GM19025 (cell line): Measurements from ENCODE around the gene PLA2R1.
"Not testable (repeated sequence)": the region's sequence is repeated elsewhere in the genome, so short reads cannot be mapped to it uniquely, and the experiment has no call there.

Experiments
- ATAC-seq: cut with Tn5 transposase; IDR thresholded peaks from one replicate; pipeline ENCODE4 v1.9.1; 2021; ENCODE audit warnings: mild to moderate bottlenecking, low read depth, moderate library complexity; ENCODE audit not compliant: unreplicated experiment

The PLA2R1 gene

DNA sequence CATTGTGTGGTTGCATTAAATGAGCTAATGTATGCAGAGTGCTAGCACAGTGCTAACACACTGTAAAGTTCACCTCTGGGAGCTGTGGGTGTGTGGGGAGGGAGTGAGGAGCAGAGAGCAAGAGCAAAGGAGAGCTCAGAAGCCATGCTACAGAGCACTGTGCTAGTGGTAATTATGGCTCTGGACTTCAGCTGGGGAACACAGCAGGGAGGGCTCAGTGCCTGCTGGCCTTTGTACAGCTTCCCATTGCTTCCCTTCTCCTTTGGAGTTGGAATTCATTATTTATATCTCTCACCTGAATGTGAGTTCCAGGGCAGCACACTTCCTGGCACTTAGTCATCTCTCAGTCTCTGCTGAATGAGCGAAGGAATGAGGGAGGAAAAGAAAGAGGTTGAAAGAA lies 2.5 kb upstream of the PLA2R1 start:
- ATAC-seq: no peak

DNA sequence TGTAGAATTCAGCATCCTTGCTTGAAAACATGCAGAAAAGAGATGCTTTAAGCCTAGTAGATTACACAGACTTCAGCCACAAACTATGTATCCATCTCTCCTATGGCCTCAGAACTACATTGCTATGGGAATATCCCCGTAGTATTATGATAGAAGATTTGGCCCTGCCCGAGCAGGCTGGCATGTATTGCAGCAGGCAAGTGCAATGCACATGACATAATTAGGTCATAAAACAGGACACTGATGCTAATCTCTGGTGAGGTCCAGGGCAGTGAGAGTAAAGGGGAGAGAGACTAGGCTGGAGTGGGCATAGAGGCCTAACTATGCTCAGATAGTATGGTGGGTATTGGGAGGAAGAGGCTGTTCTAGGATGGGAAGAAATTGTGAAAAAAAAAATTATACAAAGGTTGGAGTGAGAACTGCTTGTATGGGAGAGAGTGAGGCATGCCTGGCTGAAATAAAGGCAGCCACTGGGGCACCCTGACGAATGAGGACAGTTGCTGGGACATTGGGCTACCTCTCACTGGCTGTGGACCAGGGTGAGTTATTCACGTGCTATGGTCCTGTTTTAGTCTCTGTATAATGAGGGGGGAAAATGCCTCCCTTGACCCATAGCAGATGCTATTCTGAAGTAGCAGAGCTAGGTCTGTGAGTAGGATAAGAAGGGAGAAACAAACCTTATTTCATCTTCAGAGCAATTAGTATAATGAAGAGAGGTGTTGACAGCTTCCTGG lies 1.6 kb upstream of the PLA2R1 start:
- no peak for ATAC-seq

DNA sequence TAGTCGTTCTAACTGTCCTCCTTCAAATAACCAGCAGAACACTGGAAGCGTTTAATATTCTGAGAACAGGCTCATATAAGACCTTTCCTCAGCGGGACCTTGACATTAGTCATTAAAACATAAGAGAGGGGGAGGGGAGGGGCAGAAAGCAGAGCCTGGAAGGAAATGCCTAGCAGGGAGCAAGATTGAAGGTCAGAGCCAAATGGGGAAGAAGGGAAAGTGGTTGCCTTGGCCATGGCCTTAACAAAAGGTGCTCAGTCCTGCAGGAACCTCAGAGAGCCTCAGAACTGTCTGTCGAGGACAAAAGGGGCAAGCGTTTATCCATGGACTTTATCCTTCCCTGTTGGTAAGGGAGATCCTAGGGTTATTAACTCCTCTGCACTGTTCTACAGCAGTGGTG lies 856 bp upstream of the PLA2R1 start:
- no peak for ATAC-seq

DNA sequence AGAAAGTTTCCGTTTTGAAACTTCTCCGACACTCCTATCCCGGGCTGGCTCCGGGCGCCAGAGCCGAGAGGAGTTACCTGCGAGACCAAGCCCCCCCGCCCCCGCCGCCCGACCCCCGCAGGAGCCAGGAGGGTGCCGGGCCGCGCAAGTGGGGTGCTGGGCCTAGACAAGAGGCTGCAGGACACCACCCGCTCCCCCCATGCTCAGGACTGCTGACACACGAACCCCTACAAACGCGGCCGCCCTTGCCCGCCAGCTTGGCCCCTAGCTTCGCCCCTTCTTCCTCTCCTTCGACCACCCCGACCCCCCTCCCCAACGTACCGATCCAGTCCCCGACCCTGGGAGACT lies 497 bp downstream of the PLA2R1 start:
- ATAC-seq: no peak

DNA sequence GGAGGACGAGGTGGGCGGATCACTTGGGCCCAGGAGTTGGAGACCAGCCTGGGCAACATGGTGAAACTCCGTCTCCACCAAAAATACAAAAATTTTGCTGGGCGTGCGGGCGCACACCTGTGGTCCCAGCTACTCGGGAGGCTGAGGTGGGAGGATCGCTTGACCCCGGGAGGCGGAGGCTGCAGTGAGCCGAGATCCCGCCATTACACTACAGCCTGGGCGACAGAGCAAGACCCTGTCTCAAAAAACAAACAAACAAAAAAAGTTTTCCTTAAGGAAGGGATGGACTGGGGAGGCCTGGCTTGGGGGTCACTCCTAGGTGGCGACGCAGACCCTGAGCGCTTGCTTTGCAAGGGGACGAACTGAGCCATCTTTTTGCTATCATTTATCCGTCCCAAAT lies 882 bp downstream of the PLA2R1 start:
- no peak for ATAC-seq

DNA sequence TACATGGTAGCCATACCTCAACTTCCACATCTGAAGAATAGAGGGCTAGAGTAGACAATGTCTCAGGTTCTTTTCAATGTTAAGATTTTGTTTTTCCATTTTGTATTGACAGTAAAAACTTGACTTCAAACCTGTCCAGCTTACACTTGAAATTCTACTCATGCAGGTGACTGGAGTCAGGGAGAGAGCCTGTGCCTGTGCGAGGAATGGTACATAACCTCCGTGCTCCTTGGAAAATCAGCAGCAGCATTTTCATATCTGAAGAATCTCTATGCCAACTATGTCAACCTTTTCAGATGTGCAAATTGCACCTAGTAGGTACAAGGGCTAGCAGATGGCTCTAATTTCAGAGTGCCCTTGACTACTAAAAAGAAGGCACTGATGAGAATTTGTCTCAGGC lies 2.1 kb downstream of the PLA2R1 start:
- ATAC-seq: no peak

DNA sequence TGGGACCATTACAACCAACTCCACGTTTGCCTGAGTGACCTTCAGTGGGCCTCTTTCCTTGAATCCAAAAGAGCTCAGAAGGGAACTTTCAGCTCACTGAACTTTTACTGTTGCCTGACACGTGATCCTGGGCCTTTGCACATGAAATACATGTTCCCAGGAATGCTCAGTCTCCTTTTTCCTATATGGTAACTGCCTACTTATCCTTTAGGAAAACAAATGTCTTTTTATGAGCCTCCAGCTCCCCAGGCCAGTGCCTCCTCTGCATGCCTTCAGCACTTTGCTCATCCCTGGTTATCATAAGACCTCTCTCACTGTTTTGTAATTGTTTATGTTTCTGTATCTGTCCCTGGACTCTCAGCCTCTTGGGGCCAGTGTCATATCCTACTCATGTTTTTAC lies 5.1 kb downstream of the PLA2R1 start:
- ATAC-seq: no peak

DNA sequence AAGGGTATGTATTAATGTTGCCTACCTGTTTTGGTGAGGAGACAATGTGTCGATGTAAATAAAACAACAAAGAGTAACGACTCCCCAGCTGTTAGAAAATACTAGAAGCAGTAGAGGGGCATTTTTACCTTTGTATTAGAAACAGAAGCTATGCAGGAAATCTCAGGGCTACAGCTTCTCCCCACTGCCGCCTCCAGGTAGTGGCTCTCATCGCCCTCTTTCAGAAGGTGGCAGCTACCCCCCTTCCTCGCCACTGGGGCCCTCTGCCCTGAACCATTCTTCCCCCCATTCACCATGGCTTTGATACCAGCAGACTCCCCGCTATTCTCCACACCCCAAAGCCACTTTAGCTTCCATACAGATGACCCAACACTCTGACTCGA lies 6.7 kb downstream of the PLA2R1 start:
- no peak for ATAC-seq

DNA sequence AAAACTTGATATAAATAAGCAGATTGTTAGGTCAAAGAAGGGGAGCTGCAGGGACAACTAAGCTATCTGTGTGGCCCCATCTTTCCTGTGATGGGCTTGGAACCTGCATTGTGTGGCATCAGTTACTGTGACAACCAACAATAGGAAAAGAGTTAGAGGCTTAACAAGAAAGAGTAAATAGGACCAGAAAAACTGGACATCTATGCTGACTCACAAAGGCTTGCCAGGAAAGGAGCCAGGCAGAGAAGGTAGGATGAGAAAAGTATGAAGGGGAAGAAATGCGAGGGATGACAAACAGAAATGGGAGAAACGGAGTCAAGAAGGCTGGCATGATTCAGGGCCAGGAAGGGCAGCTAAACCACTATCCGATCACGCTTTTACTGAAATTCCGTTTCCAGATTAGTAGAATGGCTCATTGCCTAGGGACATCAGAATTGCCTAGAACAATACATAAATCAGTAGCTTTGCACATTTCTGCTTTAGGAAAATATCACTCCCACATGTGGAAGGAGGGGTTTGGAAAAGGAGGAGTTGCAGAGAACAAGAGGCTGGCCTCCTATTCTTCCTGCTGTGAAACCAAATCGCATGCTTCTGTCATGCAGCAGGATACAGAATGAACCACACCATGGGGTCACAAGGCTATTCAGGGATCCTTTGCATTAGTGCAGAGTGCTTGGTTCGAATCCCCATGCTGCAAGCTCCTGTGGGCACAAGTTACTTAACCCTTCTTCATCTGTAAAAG lies 7.3 kb downstream of the PLA2R1 start:
- no peak for ATAC-seq

DNA sequence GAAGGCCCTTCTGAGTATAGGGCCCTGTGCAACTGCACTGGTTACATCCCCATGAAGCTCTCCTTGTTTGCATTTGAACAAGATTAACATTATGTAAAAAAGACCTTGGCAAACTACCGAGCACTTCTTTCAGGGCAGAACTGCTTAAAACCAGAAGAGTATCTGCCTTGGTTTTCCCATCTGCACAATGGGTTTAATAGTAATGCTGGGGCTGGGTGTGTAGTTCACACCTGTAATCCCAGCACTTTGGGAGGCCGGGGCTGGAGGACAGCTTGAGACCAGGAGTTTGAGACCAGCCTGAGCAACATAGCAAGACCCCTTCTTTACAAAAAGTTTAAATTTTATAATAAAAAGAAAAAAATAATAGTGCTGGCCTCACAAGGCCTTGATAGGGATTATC lies 8.5 kb downstream of the PLA2R1 start:
- no peak for ATAC-seq

DNA sequence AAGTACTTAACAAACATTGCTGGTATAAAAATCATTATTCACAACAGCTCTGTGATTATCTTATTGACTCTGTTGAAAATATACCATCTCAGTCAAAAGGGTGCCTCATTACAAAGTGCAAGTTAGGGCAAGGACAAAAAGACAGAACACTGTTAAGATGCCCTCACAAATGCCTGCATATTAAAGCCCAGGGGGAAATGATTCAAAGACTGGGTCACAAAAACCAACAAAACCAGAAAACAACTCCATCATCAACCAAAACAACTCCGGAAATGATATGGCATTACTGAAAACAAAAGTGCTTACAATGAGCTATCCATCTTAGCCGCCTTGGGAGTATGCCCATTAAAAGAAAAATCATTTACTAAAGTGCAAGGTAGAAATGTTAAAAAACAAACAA lies 9.9 kb downstream of the PLA2R1 start:
- ATAC-seq: no peak

DNA sequence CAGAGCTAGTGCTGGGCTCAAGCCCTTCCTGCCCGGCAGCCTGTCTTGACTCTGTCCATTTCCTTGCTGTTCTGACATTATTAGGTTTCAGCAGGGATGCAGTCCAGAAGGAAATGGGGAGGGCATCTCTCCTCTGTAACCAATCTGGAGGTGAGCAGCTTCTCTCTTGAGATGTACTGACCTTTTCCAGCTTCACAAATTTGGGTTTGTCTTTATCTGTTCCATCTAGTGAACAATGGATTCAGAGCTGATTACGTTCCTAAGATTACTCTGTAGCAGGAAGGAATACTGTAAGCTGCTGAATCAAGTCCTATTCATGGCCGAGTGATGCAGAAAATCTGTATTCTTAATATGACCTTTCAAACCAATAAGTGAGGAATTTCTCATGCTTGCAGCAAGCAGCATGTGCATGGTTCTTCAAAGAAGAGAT lies 11.0 kb downstream of the PLA2R1 start:
- ATAC-seq: no peak

DNA sequence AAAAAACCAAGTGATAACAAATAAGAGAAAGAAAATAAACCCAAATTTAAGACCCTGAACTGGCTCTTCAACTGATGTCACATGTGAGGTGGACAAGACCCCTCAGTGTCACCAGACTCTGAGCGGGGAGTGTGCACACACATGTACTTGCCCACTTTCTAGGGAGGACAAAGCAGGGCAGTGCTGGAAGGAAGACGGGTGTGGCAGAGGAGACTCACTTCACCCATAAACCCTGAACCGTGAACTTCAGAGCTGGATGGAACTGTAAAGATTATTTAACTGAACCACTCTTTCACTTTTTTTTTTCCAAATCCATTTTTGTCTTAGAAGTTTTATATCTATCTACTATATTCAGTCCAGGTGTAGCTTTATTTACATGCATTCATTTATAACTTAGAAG lies 12.3 kb downstream of the PLA2R1 start:
- no peak for ATAC-seq

DNA sequence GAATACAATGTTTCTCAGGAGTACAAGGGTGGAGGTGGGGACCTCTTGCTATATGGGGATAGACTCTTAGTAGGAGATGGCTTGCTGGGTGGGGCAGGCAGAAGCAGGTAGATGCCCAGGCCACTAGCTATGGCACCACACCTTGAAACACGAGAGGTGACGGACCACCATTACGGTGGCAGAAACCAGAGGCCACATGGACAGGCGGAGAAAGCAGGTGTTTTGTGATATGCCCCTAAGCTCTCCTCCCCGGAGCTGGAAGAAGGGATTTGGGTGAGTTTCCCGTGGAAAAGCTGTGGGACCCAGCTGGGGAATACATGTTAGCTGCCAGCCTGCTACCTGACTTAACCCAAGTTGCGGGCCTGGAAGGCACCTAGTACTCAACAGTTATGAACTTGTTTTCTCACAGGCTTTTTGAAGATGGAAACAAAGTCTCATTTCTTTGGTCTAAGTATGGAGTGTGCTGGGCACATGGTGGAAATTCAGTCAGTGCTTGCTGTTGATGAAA lies 16.7 kb downstream of the PLA2R1 start:
- no peak for ATAC-seq

DNA sequence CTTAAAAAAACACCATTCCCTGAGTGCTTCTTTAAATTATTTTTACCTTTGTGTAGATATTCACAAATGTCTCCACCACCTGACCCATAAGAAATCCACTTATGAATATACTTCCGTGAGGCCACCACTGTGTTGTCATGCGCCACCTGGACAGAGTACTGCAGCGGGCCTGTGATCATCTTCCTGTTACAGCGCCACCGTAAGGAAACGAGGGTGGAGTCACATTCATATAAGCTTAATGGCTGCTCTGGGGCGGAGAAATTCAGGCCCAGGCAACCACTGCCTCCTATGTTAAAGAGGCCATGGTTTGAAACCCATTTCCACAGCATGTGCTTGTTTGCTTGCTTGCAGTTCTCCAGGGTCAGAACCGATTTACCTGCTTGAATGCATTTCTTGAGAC lies 17.7 kb downstream of the PLA2R1 start:
- ATAC-seq: no peak

DNA sequence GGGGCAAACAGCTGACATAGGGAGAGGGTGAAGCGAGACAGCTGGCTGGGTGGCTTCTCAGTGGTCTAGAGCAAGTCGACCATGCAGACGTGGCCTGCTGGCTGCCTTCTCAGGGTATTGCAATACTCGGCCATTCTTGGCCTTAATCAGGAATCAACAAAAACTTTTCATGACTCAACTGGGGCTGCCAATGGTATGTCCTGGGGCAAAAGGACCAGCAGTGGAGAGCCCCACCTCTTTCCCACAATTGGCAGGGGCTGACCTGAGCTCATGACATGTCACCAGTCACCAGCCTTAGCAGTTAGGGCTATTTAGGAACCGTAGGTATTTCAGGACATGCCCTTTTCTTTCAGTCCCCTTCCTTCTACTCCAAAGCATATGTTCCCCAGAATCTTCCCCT lies 19.1 kb downstream of the PLA2R1 start:
- no peak for ATAC-seq

DNA sequence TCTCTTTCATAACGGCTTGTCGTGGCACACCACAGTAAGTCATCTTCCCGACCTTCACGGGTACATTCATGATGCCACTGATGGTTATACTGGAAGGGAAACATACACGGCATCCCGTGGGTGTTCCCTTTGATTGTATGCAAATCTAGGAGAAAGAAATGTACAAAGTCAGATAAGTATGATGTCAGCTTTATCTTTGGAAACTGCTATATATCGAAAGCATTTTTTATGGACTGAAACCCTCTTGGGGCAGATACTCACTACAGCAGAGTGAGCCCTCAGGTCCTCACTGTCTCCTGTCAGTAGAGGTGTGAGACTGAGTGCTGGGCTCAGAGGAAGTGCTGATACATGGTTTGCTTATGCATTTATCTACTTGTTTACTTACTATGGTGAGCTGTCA lies 20.4 kb downstream of the PLA2R1 start:
- ATAC-seq: no peak

DNA sequence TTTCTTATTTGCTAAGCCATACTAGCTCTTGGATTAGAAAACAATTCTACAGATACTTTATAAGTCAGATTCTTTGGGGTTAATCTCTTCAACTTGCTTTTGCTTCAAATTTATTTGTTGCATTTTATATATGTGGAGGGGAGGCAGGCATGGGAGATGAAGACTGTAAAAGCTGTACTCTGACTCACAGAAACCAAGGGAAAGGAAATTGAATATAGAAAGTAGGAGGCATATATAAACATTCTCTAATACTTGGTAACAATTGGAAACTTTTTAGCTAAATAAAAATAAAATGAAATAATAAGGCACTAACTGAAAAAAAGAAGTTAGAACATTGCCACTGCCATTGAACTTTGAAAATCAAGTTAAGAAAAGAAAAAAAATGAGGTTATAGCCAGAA lies 21.3 kb downstream of the PLA2R1 start:
- no peak for ATAC-seq

DNA sequence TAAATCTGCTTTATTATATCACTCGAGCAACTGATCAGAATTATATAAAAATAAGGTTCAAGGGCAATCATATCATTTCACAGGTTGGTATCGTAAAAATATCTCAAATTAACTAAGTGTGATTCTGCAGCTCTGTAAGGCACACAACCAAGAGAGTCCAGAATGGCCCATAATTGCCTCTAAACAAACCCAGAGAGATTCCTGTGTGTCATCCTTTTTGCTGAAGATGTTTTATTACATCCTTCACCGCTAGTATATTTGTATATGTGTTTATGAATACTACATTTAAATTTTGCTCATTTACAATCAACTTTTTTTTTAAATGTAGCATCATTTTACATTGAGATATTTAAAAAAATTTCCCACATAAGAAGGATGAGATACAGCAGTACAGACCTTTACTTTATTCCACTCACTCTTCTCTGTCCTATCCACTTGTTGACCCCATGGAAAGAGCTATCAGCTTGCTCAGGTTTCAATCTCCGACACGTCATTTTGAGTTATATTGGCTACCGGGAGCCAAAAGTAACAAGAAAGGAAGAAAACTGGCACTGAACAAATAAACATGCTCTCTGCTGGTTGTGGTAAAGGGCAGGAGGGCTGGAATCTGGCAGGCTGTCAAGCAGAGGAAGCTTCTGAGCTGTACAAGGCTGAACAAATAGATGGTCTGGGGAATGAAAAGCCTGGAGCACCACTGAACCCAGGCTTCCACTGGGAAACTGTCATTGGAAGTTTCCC lies 23.1 kb downstream of the PLA2R1 start:
- ATAC-seq: no peak

DNA sequence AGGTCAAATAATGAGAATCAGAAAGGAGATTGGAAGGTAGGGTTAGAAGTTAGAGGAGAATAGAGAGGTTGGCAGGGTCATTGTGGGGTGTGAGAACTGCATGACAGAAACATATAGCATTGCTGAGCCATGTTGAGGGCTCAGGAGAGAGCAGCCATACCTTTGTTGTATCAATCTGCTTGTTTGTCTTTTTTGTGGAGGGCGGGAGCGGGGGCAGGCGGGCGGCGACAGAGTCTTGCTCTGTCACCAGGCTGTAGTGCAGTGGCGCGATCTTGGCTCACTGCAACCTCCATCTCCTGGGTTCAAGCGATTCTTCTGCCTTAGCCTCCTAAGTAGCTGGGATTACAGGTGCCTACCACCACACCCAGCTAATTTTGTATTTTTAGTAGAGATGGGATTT lies 23.8 kb downstream of the PLA2R1 start:
- not testable (repeated sequence) for ATAC-seq

DNA sequence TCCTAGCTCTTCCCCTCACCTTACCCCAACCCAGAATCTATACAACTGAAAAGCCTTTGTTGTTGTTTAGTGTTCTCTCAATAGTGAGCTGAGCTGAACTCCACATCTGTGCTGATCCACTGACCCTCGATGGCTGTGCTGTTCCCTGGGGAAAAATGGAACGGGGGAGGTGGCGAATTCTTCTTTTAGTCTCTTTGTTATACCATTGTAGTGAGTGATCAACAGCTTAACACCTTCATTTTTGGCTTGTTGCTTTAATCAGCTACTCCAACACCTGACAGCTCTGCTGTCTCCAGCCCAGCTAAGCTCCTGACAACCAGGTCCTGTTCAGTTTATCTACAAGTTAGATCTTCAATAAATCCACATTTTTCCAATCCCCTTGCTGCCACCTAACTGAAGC lies 25.7 kb downstream of the PLA2R1 start:
- ATAC-seq: no peak

DNA sequence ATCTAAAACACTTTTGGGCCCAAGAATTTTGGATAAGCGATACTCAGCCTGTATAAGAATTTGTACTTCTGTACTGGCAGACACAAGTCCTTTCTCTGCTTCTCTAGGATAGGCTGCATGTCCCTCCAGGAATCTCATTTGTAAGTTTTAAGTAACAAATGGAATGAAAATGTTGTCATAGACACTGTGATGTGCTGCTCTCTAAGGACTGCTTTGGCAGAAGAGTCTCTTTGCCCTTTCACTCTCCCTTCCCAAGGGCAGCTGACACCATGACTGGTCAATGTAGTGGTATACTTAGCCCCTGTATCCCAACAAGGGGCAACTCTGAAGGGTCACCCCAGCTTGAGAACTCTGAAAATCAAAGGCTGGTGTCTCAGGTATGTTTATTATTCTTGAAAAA lies 27.3 kb downstream of the PLA2R1 start:
- ATAC-seq: no peak
